HepG2 (cell line): Measurements from ENCODE around the gene SCUBE1.

Experiments used
- NR3C1 ChIP-seq: sonication (generic); formaldehyde crosslinking; IDR thresholded peaks from 2 replicates; pipeline ENCODE4 v1.4.0; 2020; ENCODE audit warnings: missing genetic modification reagents
- ZFP91 ChIP-seq: sonication (generic); formaldehyde crosslinking; IDR thresholded peaks from 2 replicates; pipeline ENCODE4 v1.9.0; 2022; ENCODE audit warnings: missing genetic modification reagents, mild to moderate bottlenecking, borderline replicate concordance

DNA sequence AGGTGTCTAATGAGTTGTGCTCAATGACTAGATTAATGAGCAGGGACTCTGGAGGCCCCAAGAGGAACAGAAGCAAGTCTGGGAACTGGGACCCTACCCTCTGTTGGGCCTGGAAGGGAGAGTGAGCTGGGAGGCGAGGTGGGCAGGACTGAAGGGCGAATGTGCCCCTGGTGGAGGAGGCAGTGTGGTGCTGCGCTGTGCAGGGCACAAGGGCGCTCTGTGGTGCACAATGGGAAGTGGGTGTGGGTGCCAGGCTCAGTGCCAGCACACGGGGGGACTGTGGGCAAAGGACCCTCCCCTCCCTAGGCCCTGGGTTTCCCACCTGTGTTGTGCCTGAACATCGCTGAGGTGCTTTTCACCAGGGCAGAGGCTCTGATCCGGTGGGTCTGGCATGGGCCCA is 98.8 kb downstream of the SCUBE1 start:
- TF ChIP-seq NR3C1 (CRISPR knock-in tag) (no peak), ZFP91 (CRISPR knock-in tag) (no peak)
